Type B pancreatic cell (in vitro differentiated cells): ENCODE measurements around the gene LSS. TPM values are rescaled to one million over a fixed set of nuclear protein-coding genes. Genes with fewer than 3 reads are reported as not detected.

Experiments
- DNase-seq: peaks from one replicate; pipeline ENCODE4 v3.0.0; 2021; ENCODE audit warnings: mixed read lengths; ENCODE audit not compliant: unreplicated experiment; ENCODE audit errors: extremely low spot score
- H3K27ac Mint-ChIP-seq: 2 replicates; pipeline ENCODE4 v1.8.0; 2021; ENCODE audit warnings: mild to moderate bottlenecking, mixed read lengths
- H3K27me3 Mint-ChIP-seq: 2 replicates; pipeline ENCODE4 v1.8.0; 2021; ENCODE audit warnings: mixed read lengths
- H3K36me3 Mint-ChIP-seq: 2 replicates; pipeline ENCODE4 v1.8.0; 2021; ENCODE audit warnings: mixed read lengths
- H3K4me1 Mint-ChIP-seq: one replicate; pipeline ENCODE4 v1.8.0; 2021; ENCODE audit warnings: mixed read lengths; ENCODE audit not compliant: unreplicated experiment
- H3K4me3 Mint-ChIP-seq: 2 replicates; pipeline ENCODE4 v1.8.0; 2021; ENCODE audit warnings: mild to moderate bottlenecking, mixed read lengths
- H3K9me3 Mint-ChIP-seq: 2 replicates; pipeline ENCODE4 v1.8.0; 2021; ENCODE audit warnings: mixed read lengths
- CTCF ChIP-seq: fragments of 200-600 bp; sonication (generic); conservative IDR thresholded peaks from 2 replicates; pipeline ENCODE4 v1.5.0; 2021; ENCODE audit warnings: antibody characterized with exemption, mild to moderate bottlenecking
- total RNA-seq: library from RNA; stranded (reverse); gene quantifications from 2 replicates; pipeline ENCODE4 v1.2.1, GENCODE V29; 2021; ENCODE audit warnings: low replicate concordance

LSS gene
- total RNA-seq, 1 donor from 2014 or later: 70.2 TPM

- H3K27me3 Mint-ChIP-seq: no peaks in the 10 kb centered on the region
- no peak overlapping the region for H3K4me3 Mint-ChIP-seq
- H3K27ac Mint-ChIP-seq: no peak overlapping the region
- DNase-seq: no peak
- TF ChIP-seq CTCF: no peak
- no peaks in the 10 kb centered on the region for H3K4me1 Mint-ChIP-seq
- peaks cover 5% of the 10 kb centered on the region for H3K36me3 Mint-ChIP-seq
- H3K9me3 Mint-ChIP-seq: no peaks in the 10 kb centered on the region
Measured at GRCh38 chr21:46216132-46216747, 12.3 kb downstream of the LSS start.

- Mint-ChIP-seq H3K27ac (no peak overlapping the region), H3K4me3 (no peak overlapping the region), H3K36me3 (peaks cover 5% of the 10 kb centered on the region), H3K27me3 (no peaks in the 10 kb centered on the region), H3K4me1 (no peaks in the 10 kb centered on the region), H3K9me3 (no peaks in the 10 kb centered on the region)
- TF ChIP-seq CTCF: no peak
- no peak for DNase-seq
Measured at GRCh38 chr21:46215436-46216131, 13.0 kb downstream of the LSS start.

GRCh38 chr21:46214478-46215340, 13.9 kb downstream of the LSS start:
- no peaks in the 10 kb centered on the region for H3K9me3 Mint-ChIP-seq
- DNase-seq: no peak
- H3K4me1 Mint-ChIP-seq: no peaks in the 10 kb centered on the region
- no peaks in the 10 kb centered on the region for H3K27me3 Mint-ChIP-seq
- no peak overlapping the region for H3K27ac Mint-ChIP-seq
- TF ChIP-seq CTCF: no peak
- H3K4me3 Mint-ChIP-seq: no peak overlapping the region
- H3K36me3 Mint-ChIP-seq: no peaks in the 10 kb centered on the region

GRCh38 chr21:46213620-46214286, 14.8 kb downstream of the LSS start:
- H3K4me3 Mint-ChIP-seq: no peak overlapping the region
- H3K9me3 Mint-ChIP-seq: no peaks in the 10 kb centered on the region
- no peaks in the 10 kb centered on the region for H3K27me3 Mint-ChIP-seq
- H3K27ac Mint-ChIP-seq: no peak overlapping the region
- no peaks in the 10 kb centered on the region for H3K4me1 Mint-ChIP-seq
- no peak for TF ChIP-seq CTCF
- no peaks in the 10 kb centered on the region for H3K36me3 Mint-ChIP-seq
- DNase-seq: no peak

- DNase-seq: peak; percentile 70
- H3K4me1 Mint-ChIP-seq: no peaks in the 10 kb centered on the region
- H3K9me3 Mint-ChIP-seq: no peaks in the 10 kb centered on the region
- TF ChIP-seq CTCF: no peak
- no peaks in the 10 kb centered on the region for H3K36me3 Mint-ChIP-seq
- no peak overlapping the region for H3K27ac Mint-ChIP-seq
- no peaks in the 10 kb centered on the region for H3K27me3 Mint-ChIP-seq
- H3K4me3 Mint-ChIP-seq: no peak overlapping the region
Measured at GRCh38 chr21:46212721-46213484, 15.7 kb downstream of the LSS start.
